ENCODE measurements around the gene TYMS. TPM values are rescaled to one million over a fixed set of nuclear protein-coding genes. Genes with fewer than 3 reads are reported as not detected.

Gene TYMS
- total RNA-seq, 4 donors from 2014 or later, result 0.50 to 6.4 (median 0.65) TPM; not detected in 1

GRCh38 chr18:623761-624620 is 33.5 kb upstream of the TYMS start:
- ATAC-seq (ENCODE audit: low FRiP score) (no peak), DNase-seq (ENCODE audit: low spot score) (peak; percentile 70)

GRCh38 chr18:627231-627630 is 30.2 kb upstream of the TYMS start:
- ATAC-seq (ENCODE audit: low FRiP score) (no peak), DNase-seq (ENCODE audit: low spot score) (no peak)
- no peak for TF ChIP-seq CTCF (IDR thresholded peaks at IDR 0.05)

More at GRCh38 chr18:623761-624620, 33.5 kb upstream of the TYMS start:
- no peak for TF ChIP-seq CTCF (IDR thresholded peaks at IDR 0.05)

GRCh38 chr18:629269-630150 is 27.9 kb upstream of the TYMS start:
- no peak for TF ChIP-seq CTCF (IDR thresholded peaks at IDR 0.05)
- DNase-seq (ENCODE audit: low spot score) (no peak), ATAC-seq (ENCODE audit: low FRiP score) (no peak)

- no peak for TF ChIP-seq CTCF (IDR thresholded peaks at IDR 0.05)
- ATAC-seq (ENCODE audit: low FRiP score), result no peak
Measured at GRCh38 chr18:631560-631959, 25.9 kb upstream of the TYMS start.

GRCh38 chr18:634551-635045 is 22.9 kb upstream of the TYMS start:
- TF ChIP-seq CTCF (IDR thresholded peaks at IDR 0.05), result no peak
- ATAC-seq (ENCODE audit: low FRiP score) (no peak), DNase-seq (ENCODE audit: low spot score) (no peak)

More at GRCh38 chr18:631560-631959, 25.9 kb upstream of the TYMS start:
- DNase-seq (ENCODE audit: low spot score), result no peak

GRCh38 chr18:635171-635570 is 22.3 kb upstream of the TYMS start:
- DNase-seq (ENCODE audit: low spot score) (no peak), ATAC-seq (ENCODE audit: low FRiP score) (no peak)
- TF ChIP-seq CTCF (IDR thresholded peaks at IDR 0.05), result no peak

All from omental fat pad (tissue), 4 donors.